ENCODE results near the gene UNKL.

DNA sequence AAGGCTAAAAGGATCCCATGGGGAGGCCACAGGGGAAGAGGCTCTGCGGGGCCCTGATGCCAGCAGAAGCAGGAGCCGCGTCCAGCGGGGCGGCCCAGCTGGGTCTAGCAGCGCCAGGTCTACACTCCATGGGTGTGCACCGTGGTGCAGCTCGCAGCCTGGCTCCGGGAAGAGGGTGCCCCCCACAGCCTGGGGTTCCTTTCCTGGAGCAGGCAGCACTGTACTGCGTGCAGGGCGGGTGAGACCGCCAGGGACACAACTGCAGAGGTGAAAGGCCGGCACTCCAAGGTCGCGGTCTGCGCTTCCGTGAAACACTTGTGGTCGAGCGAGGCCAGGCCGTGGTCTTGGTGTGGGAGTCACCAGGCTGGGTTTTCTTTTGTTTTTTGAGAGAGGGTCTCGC is 36.3 kb upstream of the UNKL start:
- TF ChIP-seq, protein P1, sequence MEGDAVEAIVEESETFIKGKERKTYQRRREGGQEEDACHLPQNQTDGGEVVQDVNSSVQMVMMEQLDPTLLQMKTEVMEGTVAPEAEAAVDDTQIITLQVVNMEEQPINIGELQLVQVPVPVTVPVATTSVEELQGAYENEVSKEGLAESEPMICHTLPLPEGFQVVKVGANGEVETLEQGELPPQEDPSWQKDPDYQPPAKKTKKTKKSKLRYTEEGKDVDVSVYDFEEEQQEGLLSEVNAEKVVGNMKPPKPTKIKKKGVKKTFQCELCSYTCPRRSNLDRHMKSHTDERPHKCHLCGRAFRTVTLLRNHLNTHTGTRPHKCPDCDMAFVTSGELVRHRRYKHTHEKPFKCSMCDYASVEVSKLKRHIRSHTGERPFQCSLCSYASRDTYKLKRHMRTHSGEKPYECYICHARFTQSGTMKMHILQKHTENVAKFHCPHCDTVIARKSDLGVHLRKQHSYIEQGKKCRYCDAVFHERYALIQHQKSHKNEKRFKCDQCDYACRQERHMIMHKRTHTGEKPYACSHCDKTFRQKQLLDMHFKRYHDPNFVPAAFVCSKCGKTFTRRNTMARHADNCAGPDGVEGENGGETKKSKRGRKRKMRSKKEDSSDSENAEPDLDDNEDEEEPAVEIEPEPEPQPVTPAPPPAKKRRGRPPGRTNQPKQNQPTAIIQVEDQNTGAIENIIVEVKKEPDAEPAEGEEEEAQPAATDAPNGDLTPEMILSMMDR (IDR thresholded peaks at IDR 0.05 in 8 of 11, conservative IDR thresholded peaks at IDR 0.05 in 3 of 11): no peak
- TF ChIP-seq POLR2AphosphoS5 (IDR thresholded peaks at IDR 0.05): no peak
